GM21786 (cell line): ENCODE data around the gene CFAP74.
"Not testable (repeated sequence)": the region's sequence is repeated elsewhere in the genome, so short reads cannot be mapped to it uniquely, and the experiment has no call there.

Experiments used
- ATAC-seq: cut with Tn5 transposase; IDR thresholded peaks from one replicate; pipeline ENCODE4 v1.9.1; 2021; ENCODE audit not compliant: unreplicated experiment

The CFAP74 gene

DNA sequence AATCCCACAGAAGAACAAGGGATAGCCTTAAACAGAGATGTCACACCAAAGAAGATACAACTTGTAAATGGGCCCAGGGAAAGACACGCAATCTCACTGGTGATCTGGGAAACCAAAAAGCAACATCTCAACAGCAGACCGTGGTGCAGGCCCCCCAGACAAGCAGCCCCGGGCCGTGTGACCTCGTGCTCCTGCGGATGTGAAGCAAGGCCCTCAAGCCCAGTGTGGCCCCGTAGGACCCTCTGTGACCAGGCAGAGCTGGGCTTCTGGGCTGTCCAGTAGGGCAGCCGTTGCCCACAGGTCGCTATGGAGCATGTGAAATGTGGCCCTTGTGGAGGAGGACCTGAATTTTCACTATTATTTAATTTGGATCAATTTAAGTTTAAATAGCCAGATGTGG is 49.6 kb downstream of the CFAP74 start:
- ATAC-seq = no peak

GRCh38 chr1:1950940-1951339 is 52.6 kb downstream of the CFAP74 start:
- no peak for ATAC-seq

- no peak for ATAC-seq
These were observed 54.8 kb downstream of the CFAP74 start for GRCh38 chr1:1948783-1949182.

DNA sequence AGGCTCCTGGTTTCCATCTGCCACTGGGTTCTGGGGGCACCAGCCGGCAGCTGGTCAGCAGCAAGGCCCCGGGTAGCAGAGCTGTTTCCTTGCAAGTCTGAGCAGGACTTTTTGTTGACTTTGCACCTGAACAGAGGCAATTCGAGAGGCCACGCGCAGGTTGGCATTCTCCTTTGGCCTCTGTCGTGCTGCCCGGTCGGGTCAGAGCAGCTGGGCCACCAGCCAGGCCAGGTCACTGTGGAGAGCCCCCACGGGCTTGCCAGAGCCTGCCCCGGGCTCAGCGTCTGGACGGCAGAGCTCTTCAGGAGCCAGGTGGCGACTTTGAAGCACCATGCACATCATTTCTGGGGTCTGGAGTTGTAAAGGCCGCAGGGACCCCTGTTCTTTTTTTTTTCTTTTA is 56.1 kb downstream of the CFAP74 start:
- no peak for ATAC-seq

GRCh38 chr1:1946540-1946939 is 57.0 kb downstream of the CFAP74 start:
- ATAC-seq = no peak

DNA sequence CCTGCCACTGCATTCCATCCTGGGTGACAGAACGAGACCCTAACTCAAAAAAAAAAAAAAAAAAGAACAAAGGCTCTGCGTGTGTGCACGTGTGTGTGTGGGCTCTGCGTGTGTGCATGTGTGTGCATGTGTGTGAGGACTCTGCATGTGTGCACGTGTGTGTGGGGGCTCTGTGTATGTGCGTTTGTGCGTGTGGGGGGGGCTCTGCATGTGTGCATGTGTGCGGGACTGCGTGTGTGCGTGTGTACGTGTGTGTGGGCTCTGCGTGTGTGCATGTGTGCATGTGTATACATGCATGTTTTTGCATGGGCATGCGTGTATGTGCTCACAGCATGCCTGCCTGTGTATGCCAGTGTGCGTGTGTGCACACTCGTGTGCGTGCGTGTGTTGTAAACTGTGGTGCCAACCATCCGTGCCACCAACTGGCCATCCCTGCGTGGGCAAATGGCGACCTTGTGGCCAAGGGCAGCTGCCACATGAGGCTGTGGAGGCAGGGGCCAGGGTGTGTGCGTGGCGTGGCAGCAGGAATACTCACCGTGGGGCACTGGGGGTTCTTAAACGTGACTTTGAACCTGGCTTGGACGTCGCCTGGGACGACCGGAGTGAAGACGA is 57.7 kb downstream of the CFAP74 start:
- ATAC-seq = no peak

GRCh38 chr1:1943834-1944570 is 59.6 kb downstream of the CFAP74 start:
- no peak for ATAC-seq

- ATAC-seq = no peak
These were observed 60.6 kb downstream of the CFAP74 start for GRCh38 chr1:1942753-1943656.

DNA sequence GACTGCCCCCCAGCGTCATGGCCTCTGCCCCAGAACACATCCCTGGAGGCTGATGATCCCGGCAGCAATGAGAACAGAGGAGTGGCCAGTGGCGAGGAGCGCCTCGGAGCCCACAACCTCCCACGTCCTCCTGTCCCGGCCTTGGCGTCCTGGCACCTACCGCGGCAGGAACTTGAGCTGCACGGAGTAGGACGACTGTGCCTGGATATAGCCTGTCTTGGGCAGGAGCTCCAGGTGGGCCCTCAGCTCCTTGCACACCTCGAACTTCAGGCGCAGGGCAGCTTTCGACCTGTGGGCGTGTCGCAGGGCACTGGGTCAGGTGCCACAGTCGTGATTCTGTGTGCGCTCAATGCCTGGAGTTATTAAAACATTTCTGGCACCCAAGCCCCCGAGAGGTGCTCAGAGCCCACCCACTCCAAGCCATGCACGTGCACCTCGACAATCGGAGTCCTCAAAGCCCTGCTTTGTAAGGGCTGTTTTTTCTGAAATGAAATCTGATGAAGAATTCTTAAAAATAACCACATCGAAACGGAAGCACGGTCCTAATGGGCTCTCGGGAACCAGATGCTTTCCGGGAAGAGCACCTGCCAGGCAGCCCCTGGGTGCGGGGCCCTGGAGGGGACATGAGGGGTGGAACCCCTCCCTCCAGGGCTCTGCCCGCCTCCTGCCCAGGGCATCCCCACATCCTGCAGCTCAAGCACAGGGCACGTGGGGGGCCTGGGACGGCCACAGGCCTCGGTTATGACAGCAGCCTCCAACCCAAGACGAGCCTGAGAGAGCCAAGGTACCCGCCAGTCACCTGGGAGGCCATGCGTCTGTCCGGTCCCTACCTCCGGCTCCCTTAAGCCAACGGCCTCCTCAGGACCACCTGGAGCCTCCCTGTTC is 61.5 kb downstream of the CFAP74 start:
- ATAC-seq = no peak

- no peak for ATAC-seq
These were observed 62.3 kb downstream of the CFAP74 start for GRCh38 chr1:1941211-1941841.

GRCh38 chr1:1940123-1940425 is 63.5 kb downstream of the CFAP74 start:
- no peak for ATAC-seq

DNA sequence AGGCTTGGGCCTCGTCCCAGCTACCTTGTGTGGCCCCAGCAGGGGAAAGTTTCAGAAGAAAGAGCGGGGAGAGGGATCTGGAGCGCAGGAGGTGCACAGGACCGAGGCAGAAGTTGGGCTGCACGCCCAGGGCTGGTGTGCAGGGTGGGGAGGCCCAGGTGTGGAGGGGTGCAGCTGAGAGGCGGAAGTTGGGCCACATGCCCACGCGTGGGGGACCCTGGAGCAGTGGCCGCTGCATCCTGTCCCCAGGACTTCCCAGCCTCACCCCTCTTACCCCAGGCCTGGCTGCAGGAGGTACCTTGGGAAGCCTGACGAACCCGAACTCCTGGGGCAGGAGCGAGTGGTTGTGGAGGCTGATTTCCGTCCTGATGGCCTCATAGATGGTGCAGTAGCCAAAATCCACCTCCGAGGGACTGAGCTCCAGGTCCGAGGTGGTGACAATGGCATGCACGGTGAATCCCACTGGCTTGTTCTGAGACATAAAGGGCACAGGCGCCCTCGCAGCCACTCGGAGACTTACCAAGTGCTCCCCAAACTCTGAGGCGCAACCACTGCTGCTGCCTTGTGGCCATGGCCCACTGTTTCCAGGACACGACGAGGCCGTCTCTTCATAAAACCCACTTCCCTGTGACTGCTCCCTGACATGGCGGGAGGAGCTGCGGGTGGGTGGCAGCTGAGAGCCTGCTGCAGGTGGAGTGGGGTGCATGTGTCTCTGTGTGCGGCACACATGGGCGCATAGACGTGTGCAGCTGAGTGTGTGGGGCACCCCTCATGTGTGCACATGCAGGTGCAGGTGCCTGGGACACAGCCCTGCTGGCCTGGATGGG is 64.1 kb downstream of the CFAP74 start:
- ATAC-seq = no peak

DNA sequence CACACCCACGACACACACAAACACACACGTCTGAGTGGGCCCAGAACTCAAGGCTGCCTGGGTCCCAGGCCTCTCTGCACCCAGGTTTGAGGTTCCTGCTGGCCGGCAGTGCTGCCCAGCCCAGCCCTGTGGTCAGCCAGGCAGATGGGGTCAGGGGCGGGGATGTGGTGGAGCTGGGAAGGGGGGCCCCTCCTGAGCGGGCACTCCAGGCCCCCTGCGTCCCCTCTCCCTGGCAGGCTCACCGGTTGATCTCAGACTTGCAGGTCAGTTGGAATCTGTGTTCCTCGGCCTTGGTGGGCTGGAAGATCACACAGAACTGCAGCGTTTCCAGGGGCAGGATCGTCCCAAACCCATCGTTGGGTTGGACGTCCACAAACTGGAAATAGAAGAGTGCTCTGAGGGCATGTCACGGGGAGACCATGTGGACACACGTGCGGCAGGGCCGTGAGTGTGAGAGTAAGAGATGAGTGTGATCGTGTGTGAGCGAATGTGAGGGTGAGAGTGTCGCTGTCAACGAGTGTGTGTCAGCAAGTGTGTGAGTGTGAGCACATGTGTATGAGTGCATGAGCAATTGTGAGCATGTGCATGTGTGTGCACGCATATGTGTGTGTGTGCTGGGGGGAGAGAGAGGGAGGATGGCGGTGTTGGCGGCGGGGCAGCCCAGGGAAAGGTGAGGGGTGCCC is 64.8 kb downstream of the CFAP74 start:
- ATAC-seq = no peak

DNA sequence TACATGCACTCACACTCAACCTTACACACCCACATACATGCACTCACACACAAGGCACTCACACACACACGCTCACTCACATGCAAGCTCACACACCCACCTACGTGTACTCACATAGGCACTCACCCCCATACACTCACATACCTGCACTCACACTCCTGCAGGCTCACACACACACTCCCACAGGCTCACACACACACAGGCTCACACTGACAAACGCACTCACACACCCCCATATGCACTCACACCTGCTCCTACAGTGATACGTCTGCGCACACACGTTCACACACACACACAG is 65.4 kb downstream of the CFAP74 start:
- ATAC-seq = no peak

GRCh38 chr1:1937549-1938275 is 65.9 kb downstream of the CFAP74 start:
- no peak for ATAC-seq

- ATAC-seq = no peak
These were observed 66.5 kb downstream of the CFAP74 start for GRCh38 chr1:1937061-1937460.

DNA sequence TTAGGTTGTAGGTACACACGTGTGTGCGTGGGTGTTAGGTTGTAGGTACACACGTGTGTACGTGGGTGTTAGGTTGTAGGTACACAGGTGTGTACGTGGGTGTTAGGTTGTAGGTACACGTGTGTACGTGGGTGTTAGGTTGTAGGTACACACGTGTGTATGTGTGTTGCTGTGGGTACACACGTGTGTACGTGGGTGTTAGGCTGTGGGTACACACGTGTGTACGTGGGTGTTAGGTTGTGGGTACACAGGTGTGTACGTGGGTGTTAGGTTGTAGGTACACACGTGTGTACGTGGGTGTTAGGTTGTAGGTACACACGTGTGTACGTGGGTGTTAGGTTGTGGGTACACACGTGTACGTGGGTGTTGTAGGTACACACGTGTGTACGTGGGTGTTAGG is 68.7 kb downstream of the CFAP74 start:
- ATAC-seq = not testable (repeated sequence)

GRCh38 chr1:1929639-1930545 is 73.7 kb downstream of the CFAP74 start:
- ATAC-seq = no peak
